Ovary (tissue), 9 donors: ENCODE data around the gene MYCBPAP. TPM values are rescaled to one million over a fixed set of nuclear protein-coding genes. Genes with fewer than 3 reads are reported as not detected.
A peak's percentile ranks its signal among the peaks of the same experiment; 100 is the strongest.

Experiments used
- DNase-seq, 5 donors: peaks; one replicate each; pipeline ENCODE4 v3.0.0-alpha.2; 2019 to 2020
- H3K27ac ChIP-seq, 2 donors: fragments of 200-600 bp; one replicate each; pipeline versions ENCODE4 v1.5.1 to v1.8.0; 2019 to 2022
- H3K27me3 ChIP-seq: fragments of 200-600 bp; one replicate; pipeline ENCODE4 v1.8.0; 2022
- H3K36me3 ChIP-seq: fragments of 200-600 bp; sonication (generic); one replicate; pipeline ENCODE4 v1.5.1; 2019
- H3K4me1 ChIP-seq: one replicate; pipeline ENCODE4 v1.8.1; 2013; ENCODE audit warnings: mild to moderate bottlenecking, moderate library complexity; ENCODE audit not compliant: insufficient read depth
- H3K4me3 ChIP-seq: fragments of 200-600 bp; sonication (generic); one replicate; pipeline ENCODE4 v1.5.1; 2017
- H3K9me3 ChIP-seq, 2 donors: fragments of 200-600 bp in 1 of 2; sonication (generic) in 1 of 2; one replicate each; pipeline versions ENCODE4 v1.5.1 to v1.8.1; 2013 to 2019; ENCODE audit warnings: mild to moderate bottlenecking in 1 of 2, moderate library complexity in 1 of 2
- EP300 ChIP-seq: sonication (generic); formaldehyde crosslinking; IDR thresholded peaks from one replicate; pipeline ENCODE4 v1.6.1; 2017; ENCODE audit warnings: antibody characterized with exemption
- POLR2A ChIP-seq: fragments of 450-650 bp; IDR thresholded peaks from one replicate; pipeline ENCODE4 v1.6.1; 2017; ENCODE audit warnings: antibody characterized with exemption, mild to moderate bottlenecking, moderate library complexity
- WGBS, 3 donors: extraction: QIAGEN DNeasy Blood & Tissue Kit in 1 of 3; methylation state at CpG; one replicate each; pipeline versions ENCODE4 v1.1.5 to v1.1.7; 2013 to 2017; 5-methylcytosine and 5-hydroxymethylcytosine counted together
- intact Hi-C, 4 donors: fragments of 100-400 bp; cut with DNase I; formaldehyde crosslinking; loops; one replicate each; pipeline versions ENCODE4 v1.11.0 to v1.15.1; 2022 to 2023
- polyA plus RNA-seq, 2 donors: library from polyadenylated mRNA; stranded (reverse); fragments of 200-250 nt in 1 of 2; fragments of 350-450 nt in 1 of 2; fragmentation: Illumina TruSeq in 1 of 2; extraction: RNeasy Lipid Tissue Mini Kit (QIAGEN cat#74804) in 1 of 2; gene quantifications; one replicate each; pipeline ENCODE4 v1.2.3, GENCODE V29; 2013 to 2014
- total RNA-seq, 7 donors: library from RNA; depleted of rRNA in 2 of 7; stranded (reverse); fragments of >200 nt in 2 of 7; fragmentation: NEBNext Ultra II Directional in 3 of 7; extraction: Animal tissue kit (Norgen Biotek cat#: 25700) in 3 of 7; gene quantifications; one replicate each; pipeline versions ENCODE4 v1.1.0 to v1.2.4, GENCODE V29; 2016 to 2023
- TF ChIP-seq, protein P1 (sequence below), 3 donors: fragments of 450-650 bp in 2 of 3; fragments of 200-600 bp in 1 of 3; IDR thresholded peaks; one replicate each; pipeline versions ENCODE4 v1.5.1 to v1.8.0; 2016 to 2022; ENCODE audit warnings: antibody characterized with exemption in 3 of 3, mild to moderate bottlenecking in 1 of 3
- donor health status: DM: no; HTN: no; CAD: no; lungs with moderate emphysema.
- donor health status: DM: no; HTN: no; CAD: no.
- donor health status: Bipolar disorder and iron deficiency.
- donor health status: DM: yes; HTN: yes; CAD: no.
- donor health status: DM: no; HTN: no; CAD: no.
- donor health status: DM: yes; HTN: yes; CAD: no.

Gene MYCBPAP
- total and polyA plus RNA-seq, 9 donors: 2.5 to 9.7 (median 4.5) TPM

DNA sequence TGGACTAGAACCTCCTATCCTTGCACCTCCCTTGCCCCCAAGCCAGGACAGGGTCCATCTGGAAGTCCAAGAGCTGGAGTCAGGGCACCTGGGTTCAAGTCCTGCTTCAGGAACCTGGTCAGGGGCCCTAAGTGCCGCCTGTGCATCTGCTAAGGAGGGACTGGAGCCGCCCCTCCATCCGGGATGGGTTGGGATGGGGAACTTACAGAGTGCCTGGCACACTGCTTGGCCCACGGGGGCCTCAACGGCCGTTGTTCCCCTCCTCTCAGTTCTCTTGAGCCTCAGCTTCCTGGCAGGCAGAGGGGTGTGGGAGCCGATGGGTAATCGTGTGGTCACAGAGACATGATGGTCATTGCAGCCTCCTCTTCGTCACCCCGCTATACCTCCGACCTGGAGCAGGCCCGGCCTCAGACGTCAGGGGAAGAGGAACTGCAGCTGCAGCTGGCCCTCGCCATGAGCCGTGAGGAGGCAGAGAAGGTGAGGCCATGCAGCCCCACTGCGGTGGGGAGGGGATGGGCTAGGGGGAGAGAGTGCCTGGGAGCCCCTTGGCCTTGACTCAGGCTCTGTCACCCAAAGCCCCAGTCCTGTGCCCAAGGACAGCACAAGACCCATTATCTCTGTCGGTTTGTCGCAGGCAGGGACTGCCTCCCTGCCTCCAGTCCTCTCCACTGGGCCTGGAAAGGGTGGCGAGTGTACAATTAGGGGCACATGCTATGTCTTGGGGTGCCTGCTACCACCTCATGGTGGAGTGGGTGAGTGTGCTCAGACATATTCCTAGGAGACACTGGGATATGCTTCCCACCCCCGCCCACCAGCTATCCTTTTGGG lies 29.7 kb downstream of the MYCBPAP start:
- Histone ChIP-seq H3K27ac (peak overlapping the region in 1 of 2 donors; percentile 13), H3K9me3 (no peaks in the 10 kb centered on the region), H3K4me3 (no peak overlapping the region), H3K4me1 (peaks cover 12% of the 10 kb centered on the region), H3K36me3 (no peaks in the 10 kb centered on the region), H3K27me3 (no peaks in the 10 kb centered on the region)
- TF ChIP-seq, protein P1, sequence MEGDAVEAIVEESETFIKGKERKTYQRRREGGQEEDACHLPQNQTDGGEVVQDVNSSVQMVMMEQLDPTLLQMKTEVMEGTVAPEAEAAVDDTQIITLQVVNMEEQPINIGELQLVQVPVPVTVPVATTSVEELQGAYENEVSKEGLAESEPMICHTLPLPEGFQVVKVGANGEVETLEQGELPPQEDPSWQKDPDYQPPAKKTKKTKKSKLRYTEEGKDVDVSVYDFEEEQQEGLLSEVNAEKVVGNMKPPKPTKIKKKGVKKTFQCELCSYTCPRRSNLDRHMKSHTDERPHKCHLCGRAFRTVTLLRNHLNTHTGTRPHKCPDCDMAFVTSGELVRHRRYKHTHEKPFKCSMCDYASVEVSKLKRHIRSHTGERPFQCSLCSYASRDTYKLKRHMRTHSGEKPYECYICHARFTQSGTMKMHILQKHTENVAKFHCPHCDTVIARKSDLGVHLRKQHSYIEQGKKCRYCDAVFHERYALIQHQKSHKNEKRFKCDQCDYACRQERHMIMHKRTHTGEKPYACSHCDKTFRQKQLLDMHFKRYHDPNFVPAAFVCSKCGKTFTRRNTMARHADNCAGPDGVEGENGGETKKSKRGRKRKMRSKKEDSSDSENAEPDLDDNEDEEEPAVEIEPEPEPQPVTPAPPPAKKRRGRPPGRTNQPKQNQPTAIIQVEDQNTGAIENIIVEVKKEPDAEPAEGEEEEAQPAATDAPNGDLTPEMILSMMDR (IDR thresholded peaks at IDR 0.05): no peak
- TF ChIP-seq POLR2A: no peak
- no peak for TF ChIP-seq EP300
- no peak for DNase-seq
- intact Hi-C loops: loop anchor here in 2 of 4 donors (10.0 kb wide), 1 partner anchor 53 kb away; no protein-coding TSS in a partner anchor
- 86 to 90% (median 86%) methylated on average over 20 of the region's 20 CpGs for WGBS, 3 donors

DNA sequence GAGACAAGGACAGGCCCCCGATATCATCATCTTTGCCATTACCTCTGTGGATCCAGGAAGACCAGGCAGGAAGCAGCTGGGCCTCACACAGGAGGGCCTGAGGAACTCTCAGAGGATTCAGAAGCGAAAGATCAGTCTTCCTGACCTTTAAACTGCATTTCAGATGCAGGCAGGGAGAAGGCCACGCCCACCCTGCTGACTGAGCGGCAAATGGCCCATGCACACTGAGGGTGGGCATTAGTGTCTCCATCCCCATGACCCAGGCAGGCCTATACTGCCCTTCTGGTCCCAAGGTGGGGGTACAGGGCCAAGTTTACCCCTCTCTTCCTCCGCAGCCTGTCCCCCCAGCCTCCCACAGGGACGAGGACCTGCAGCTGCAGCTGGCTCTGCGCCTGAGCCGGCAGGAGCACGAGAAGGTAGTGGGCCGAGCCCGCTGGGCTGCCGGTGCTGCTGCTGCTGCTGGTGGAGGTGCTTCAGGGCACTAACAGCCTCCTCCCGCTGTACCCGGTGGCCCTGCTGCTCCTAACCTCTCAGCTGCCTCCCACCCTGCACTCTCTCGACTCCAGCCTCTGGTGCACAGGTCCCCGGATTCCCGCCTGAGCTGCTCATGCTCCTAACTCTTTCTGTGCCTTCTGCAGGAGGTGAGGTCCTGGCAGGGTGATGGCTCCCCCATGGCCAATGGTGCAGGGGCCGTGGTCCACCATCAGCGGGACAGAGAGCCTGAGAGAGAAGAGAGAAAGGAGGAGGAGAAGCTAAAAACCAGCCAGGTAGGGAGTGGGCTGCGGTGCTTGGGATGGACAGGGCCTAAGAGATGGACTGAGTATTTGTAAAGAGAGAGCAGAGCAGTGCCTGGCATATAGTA lies 30.5 kb downstream of the MYCBPAP start:
- Histone ChIP-seq H3K27ac (no peak overlapping the region), H3K9me3 (no peaks in the 10 kb centered on the region), H3K4me3 (no peak overlapping the region), H3K36me3 (no peaks in the 10 kb centered on the region), H3K4me1 (peaks cover 9% of the 10 kb centered on the region), H3K27me3 (no peaks in the 10 kb centered on the region)
- 69 to 73% (median 71%) methylated on average over 20 of the region's 20 CpGs for WGBS, 3 donors
- TF ChIP-seq, protein P1 (IDR thresholded peaks at IDR 0.05): no peak
- TF ChIP-seq EP300: no peak
- TF ChIP-seq POLR2A: no peak
- intact Hi-C loops: loop anchor here in 2 of 4 donors (10.0 kb wide), 1 partner anchor 54 kb away; no protein-coding TSS in a partner anchor
- DNase-seq: peak in 1 of 5 donors; percentile 55

DNA sequence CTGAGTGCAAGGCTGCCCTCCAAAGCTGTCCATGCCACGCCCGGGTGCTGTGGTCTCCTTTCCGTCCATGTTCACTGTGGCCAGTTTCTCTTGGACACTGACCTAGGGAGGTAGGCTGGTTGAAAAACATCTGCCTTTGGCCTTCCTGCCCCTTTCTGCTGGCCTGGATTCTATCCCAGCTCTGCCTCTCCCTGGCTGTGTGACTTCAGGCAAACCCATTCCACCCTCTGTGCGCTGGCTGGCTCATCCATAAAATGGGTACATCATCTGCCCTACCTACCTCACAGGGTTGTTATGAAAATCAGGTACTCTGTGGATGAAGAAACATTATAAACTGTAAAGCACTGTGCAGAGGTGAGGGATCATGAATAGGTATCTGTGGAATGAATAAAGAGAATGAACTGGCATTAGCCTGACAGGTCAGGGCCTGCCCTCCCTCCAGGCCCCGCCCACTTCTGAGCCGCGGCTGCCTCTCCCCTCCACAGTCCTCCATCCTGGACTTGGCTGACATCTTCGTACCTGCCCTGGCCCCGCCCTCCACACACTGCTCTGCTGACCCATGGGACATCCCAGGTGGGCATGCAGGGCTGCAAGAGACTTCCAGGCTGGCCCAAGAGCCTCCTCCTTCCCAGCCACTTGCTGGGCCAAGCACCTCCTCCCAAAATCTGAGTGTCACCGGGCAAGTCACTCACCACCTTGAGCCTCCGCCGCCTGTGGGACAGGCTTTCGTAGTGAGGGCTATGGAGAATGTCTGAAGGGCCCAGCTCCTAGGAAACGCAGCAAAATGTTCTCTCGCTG lies 31.7 kb downstream of the MYCBPAP start:
- Histone ChIP-seq H3K36me3 (no peaks in the 10 kb centered on the region), H3K4me3 (no peak overlapping the region), H3K4me1 (peaks cover 6% of the 10 kb centered on the region), H3K27ac (no peak overlapping the region), H3K9me3 (no peaks in the 10 kb centered on the region), H3K27me3 (no peaks in the 10 kb centered on the region)
- WGBS, 3 donors: 78 to 84% (median 79%) methylated on average over 15 of the region's 15 CpGs
- TF ChIP-seq, protein P1 (IDR thresholded peaks at IDR 0.05): no peak
- intact Hi-C loops: loop anchor here (5.0 to 10.0 kb wide), 4 partner anchors 33 to 295 kb away; partner anchors contain the start of genes MYCBPAP (in 1 of the 4) and WFIKKN2 (in 1 of the 4)
- DNase-seq: peak in 1 of 5 donors; percentile 50
